ENCODE data around the gene OR4D6.

The OR4D6 gene

GRCh38 chr11:59423835-59424234 is 32.9 kb upstream of the OR4D6 start:
- Mint-ChIP-seq H3K27me3 (ENCODE audit: low read depth, poor library complexity) (peaks cover 5% of the 10 kb centered on the region), H3K4me3 (no peak overlapping the region), H3K36me3 (ENCODE audit: low read depth) (no peaks in the 10 kb centered on the region), H3K4me1 (peaks cover 22% of the 10 kb centered on the region), H3K9me3 (no peaks in the 10 kb centered on the region), H3K27ac (no peak overlapping the region)
- TF ChIP-seq CTCF (IDR thresholded peaks at IDR 0.05): no peak
- no peak for DNase-seq

- Mint-ChIP-seq H3K9me3 (no peaks in the 10 kb centered on the region), H3K36me3 (ENCODE audit: low read depth) (no peaks in the 10 kb centered on the region), H3K4me3 (no peak overlapping the region), H3K27me3 (ENCODE audit: low read depth, poor library complexity) (peaks cover 5% of the 10 kb centered on the region), H3K27ac (no peak overlapping the region), H3K4me1 (peaks cover 16% of the 10 kb centered on the region)
- no peak for TF ChIP-seq CTCF (IDR thresholded peaks at IDR 0.05)
- no peak for DNase-seq
These were observed 31.6 kb upstream of the OR4D6 start for GRCh38 chr11:59425131-59425530.

GRCh38 chr11:59426361-59427067 is 30.2 kb upstream of the OR4D6 start, which contains the start of gene OR5A2:
Gene OR5A2 (minus strand): TSS chr11:59426413. CDS start chr11:59422953, 3,460 bp downstream.
- TF ChIP-seq CTCF (IDR thresholded peaks at IDR 0.05): no peak
- Mint-ChIP-seq H3K36me3 (ENCODE audit: low read depth) (no peaks in the 10 kb centered on the region), H3K4me1 (peaks cover 16% of the 10 kb centered on the region), H3K9me3 (no peaks in the 10 kb centered on the region), H3K27me3 (ENCODE audit: low read depth, poor library complexity) (peaks cover 5% of the 10 kb centered on the region), H3K4me3 (no peak within 1 kb of the TSS), H3K27ac (no peak within 1 kb of the TSS)
- no peak for DNase-seq

GRCh38 chr11:59427068-59427382 is 29.7 kb upstream of the OR4D6 start:
- Mint-ChIP-seq H3K9me3 (no peaks in the 10 kb centered on the region), H3K4me1 (peaks cover 16% of the 10 kb centered on the region), H3K4me3 (no peak overlapping the region), H3K27ac (no peak overlapping the region), H3K36me3 (ENCODE audit: low read depth) (no peaks in the 10 kb centered on the region), H3K27me3 (ENCODE audit: low read depth, poor library complexity) (peaks cover 5% of the 10 kb centered on the region)
- TF ChIP-seq CTCF (IDR thresholded peaks at IDR 0.05): no peak
- no peak for DNase-seq

- H3K4me3 Mint-ChIP-seq: no peak overlapping the region
- no peaks in the 10 kb centered on the region for H3K27me3 Mint-ChIP-seq (ENCODE audit: low read depth, poor library complexity)
- peak; percentile 82 for TF ChIP-seq CTCF (IDR thresholded peaks at IDR 0.05)
- no peaks in the 10 kb centered on the region for H3K9me3 Mint-ChIP-seq
- no peak overlapping the region for H3K27ac Mint-ChIP-seq
- H3K36me3 Mint-ChIP-seq (ENCODE audit: low read depth): no peaks in the 10 kb centered on the region
- H3K4me1 Mint-ChIP-seq: peaks cover 14% of the 10 kb centered on the region
- peak; percentile 37 for DNase-seq
These were observed 26.7 kb upstream of the OR4D6 start for GRCh38 chr11:59429924-59430516.

- Mint-ChIP-seq H3K9me3 (no peaks in the 10 kb centered on the region), H3K27ac (no peak within 1 kb of the TSS), H3K36me3 (ENCODE audit: low read depth) (no peaks in the 10 kb centered on the region), H3K27me3 (ENCODE audit: low read depth, poor library complexity) (peaks cover 2% of the 10 kb centered on the region), H3K4me1 (no peaks in the 10 kb centered on the region), H3K4me3 (no peak within 1 kb of the TSS)
- no peak for DNase-seq
- no peak for TF ChIP-seq CTCF (IDR thresholded peaks at IDR 0.05)
These were observed 20.6 kb upstream of the OR4D6 start, which contains the start of gene OR5A1 for GRCh38 chr11:59436169-59436568. Gene OR5A1 (plus strand): TSS chr11:59436469. CDS start chr11:59443169, 6,700 bp downstream.

All from nephron progenitor cell (in vitro differentiated cells).